Measurements from ENCODE around the gene KIAA0040.

KIAA0040 gene

GRCh38 chr1:175192630-175193526, at the start of gene KIAA0040:
TSS of gene KIAA0040 (minus strand) at chr1:175192776. CDS start at chr1:175161013, 31,763 bp downstream.
- peak; percentile 87 for DNase-seq

GRCh38 chr1:175237389-175237788, 44.8 kb upstream of the KIAA0040 start:
- no peak for DNase-seq

GRCh38 chr1:175234639-175235038, 42.1 kb upstream of the KIAA0040 start:
- DNase-seq, result no peak

- no peak for DNase-seq
Observed at GRCh38 chr1:175232335-175232734, 39.8 kb upstream of the KIAA0040 start.

- no peak for DNase-seq
Observed at GRCh38 chr1:175225805-175226129, 33.2 kb upstream of the KIAA0040 start.

GRCh38 chr1:175222296-175222938, 29.8 kb upstream of the KIAA0040 start:
- no peak for DNase-seq

GRCh38 chr1:175221557-175222175, 29.1 kb upstream of the KIAA0040 start:
- no peak for DNase-seq

GRCh38 chr1:175220853-175221556, 28.4 kb upstream of the KIAA0040 start:
- no peak for DNase-seq

- no peak for DNase-seq
Observed at GRCh38 chr1:175219774-175220173, 27.2 kb upstream of the KIAA0040 start.

- no peak for DNase-seq
Observed at GRCh38 chr1:175218786-175219434, 26.3 kb upstream of the KIAA0040 start.

GRCh38 chr1:175217721-175218531, 25.4 kb upstream of the KIAA0040 start:
- no peak for DNase-seq

- DNase-seq, result no peak
Observed at GRCh38 chr1:175216444-175216843, 23.9 kb upstream of the KIAA0040 start.

- DNase-seq, result no peak
Observed at GRCh38 chr1:175211656-175212055, 19.1 kb upstream of the KIAA0040 start.

- no peak for DNase-seq
Observed at GRCh38 chr1:175210744-175211143, 18.2 kb upstream of the KIAA0040 start.

GRCh38 chr1:175209493-175209921, 16.9 kb upstream of the KIAA0040 start:
- no peak for DNase-seq

GRCh38 chr1:175208773-175209492, 16.4 kb upstream of the KIAA0040 start:
- DNase-seq, result no peak

- no peak for DNase-seq
Observed at GRCh38 chr1:175207971-175208370, 15.4 kb upstream of the KIAA0040 start.

- no peak for DNase-seq
Observed at GRCh38 chr1:175206687-175207086, 14.1 kb upstream of the KIAA0040 start.

- no peak for DNase-seq
Observed at GRCh38 chr1:175204330-175204729, 11.8 kb upstream of the KIAA0040 start.

- no peak for DNase-seq
Observed at GRCh38 chr1:175203570-175204068, 11.0 kb upstream of the KIAA0040 start.

Data from activated CD8-positive, alpha-beta memory T cell treated with anti-CD3 and anti-CD28 coated beads for 24 hours (primary cell).